NB4 (cell line): ENCODE results near the gene ACOT11.

ENCODE experiments used
- POLR2A ChIP-seq: IDR thresholded peaks from 2 replicates; pipeline ENCODE4 v1.6.1; 2011; ENCODE audit warnings: mild to moderate bottlenecking; ENCODE audit not compliant: insufficient read length; ENCODE audit errors: extremely low read depth
- TF ChIP-seq, protein P1 (sequence below): IDR thresholded peaks from one replicate; pipeline ENCODE4 v1.5.1; 2012; ENCODE audit warnings: low read depth, low read length

DNA sequence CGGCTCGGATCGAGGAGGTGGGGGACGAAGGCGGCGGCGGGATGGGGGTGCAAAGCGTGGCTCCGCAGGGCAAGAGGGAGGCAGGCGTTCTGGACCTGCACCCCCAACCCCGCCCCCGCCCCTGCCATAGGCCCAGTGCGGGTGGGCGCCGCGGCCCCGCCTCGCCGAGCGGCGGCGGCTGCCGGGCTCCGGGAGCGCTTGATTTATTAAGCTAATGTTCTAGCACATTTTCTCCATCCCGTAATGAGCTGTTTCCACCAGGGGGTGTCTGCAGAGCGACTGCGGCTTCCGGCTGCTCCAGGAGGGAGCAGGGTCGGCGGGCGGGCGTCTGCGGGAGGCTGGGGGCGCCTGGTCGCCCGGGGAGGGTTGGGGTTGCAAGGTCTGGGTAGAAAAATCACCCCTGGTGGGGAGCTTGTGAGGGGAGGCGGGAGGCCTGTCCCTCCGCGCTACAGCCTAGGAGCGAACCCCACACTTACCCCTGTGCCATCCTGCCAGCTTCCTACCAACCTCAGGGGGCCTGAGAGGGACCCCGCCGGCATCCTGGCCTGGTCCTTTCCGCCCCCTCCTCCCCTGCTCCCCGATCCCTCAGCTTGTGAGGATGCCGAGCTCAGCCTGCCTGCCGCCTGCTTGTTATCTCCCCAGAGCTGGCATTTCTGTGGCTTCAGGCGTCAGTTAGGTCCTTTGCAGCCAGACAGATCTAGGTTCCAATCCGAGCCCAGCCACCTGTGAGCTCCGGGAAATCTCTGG is 48.5 kb upstream of the ACOT11 start:
- TF ChIP-seq, protein P1, sequence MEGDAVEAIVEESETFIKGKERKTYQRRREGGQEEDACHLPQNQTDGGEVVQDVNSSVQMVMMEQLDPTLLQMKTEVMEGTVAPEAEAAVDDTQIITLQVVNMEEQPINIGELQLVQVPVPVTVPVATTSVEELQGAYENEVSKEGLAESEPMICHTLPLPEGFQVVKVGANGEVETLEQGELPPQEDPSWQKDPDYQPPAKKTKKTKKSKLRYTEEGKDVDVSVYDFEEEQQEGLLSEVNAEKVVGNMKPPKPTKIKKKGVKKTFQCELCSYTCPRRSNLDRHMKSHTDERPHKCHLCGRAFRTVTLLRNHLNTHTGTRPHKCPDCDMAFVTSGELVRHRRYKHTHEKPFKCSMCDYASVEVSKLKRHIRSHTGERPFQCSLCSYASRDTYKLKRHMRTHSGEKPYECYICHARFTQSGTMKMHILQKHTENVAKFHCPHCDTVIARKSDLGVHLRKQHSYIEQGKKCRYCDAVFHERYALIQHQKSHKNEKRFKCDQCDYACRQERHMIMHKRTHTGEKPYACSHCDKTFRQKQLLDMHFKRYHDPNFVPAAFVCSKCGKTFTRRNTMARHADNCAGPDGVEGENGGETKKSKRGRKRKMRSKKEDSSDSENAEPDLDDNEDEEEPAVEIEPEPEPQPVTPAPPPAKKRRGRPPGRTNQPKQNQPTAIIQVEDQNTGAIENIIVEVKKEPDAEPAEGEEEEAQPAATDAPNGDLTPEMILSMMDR = peak; percentile 17
- TF ChIP-seq POLR2A = no peak
